C4-2B (cell line): Measurements from ENCODE around the gene TARS2.

ENCODE experiments used
- H3K27ac ChIP-seq: fragments of 450-650 bp; 2 replicates; pipeline ENCODE4 v1.5.1; 2017
- CTCF ChIP-seq: fragments of 450-650 bp; conservative IDR thresholded peaks from 2 replicates; pipeline ENCODE4 v1.5.1; 2017; ENCODE audit warnings: mild to moderate bottlenecking
- ZFX ChIP-seq: fragments of 450-650 bp; IDR thresholded peaks from 2 replicates; pipeline ENCODE4 v1.6.1; 2017

TARS2 gene

GRCh38 chr1:150486966-150487762, at the start of gene TARS2:
TARS2 (plus strand) TSS chr1:150487419; CDS start chr1:150487451, 32 bp downstream.
- no peak for TF ChIP-seq ZFX
- H3K27ac ChIP-seq: peak within 1 kb of the TSS; percentile 72

GRCh38 chr1:150441121-150441520, 46.1 kb upstream of the TARS2 start:
- TF ChIP-seq CTCF: no peak
- TF ChIP-seq ZFX: no peak

GRCh38 chr1:150444232-150444631, 43.0 kb upstream of the TARS2 start:
- TF ChIP-seq ZFX: no peak
- no peak for TF ChIP-seq CTCF
- H3K27ac ChIP-seq: no peak overlapping the region

More at GRCh38 chr1:150441121-150441520, 46.1 kb upstream of the TARS2 start:
- H3K27ac ChIP-seq: no peak overlapping the region

GRCh38 chr1:150456146-150456647, 31.0 kb upstream of the TARS2 start:
- no peak overlapping the region for H3K27ac ChIP-seq
- TF ChIP-seq CTCF: no peak
- TF ChIP-seq ZFX: no peak

GRCh38 chr1:150464422-150464826, 22.8 kb upstream of the TARS2 start:
- TF ChIP-seq ZFX (no peak), CTCF (peak; percentile 88)
- no peak overlapping the region for H3K27ac ChIP-seq

- TF ChIP-seq CTCF (no peak), ZFX (no peak)
- H3K27ac ChIP-seq: no peak overlapping the region
Measured at GRCh38 chr1:150466964-150467363, 20.3 kb upstream of the TARS2 start.

- no peak for TF ChIP-seq ZFX
- TF ChIP-seq CTCF: no peak
- no peak overlapping the region for H3K27ac ChIP-seq
Measured at GRCh38 chr1:150469291-150469690, 17.9 kb upstream of the TARS2 start.
